Fibroblast of lung (primary cell): ENCODE data around the gene HPX. TPM values are rescaled to one million over a fixed set of nuclear protein-coding genes. Genes with fewer than 3 reads are reported as not detected.

Source experiments
- DNase-seq, 2 donors: peaks; one replicate each; pipeline versions ENCODE4 v3.0.0 to v3.0.0-alpha.2; 2010; ENCODE audit warnings: low read depth in 2 of 2
- H2AFZ ChIP-seq: 2 replicates; pipeline ENCODE4 v1.5.1; 2012; ENCODE audit warnings: low read length, control low read depth, inconsistent platforms
- H3K27ac ChIP-seq: 2 replicates; pipeline ENCODE4 v1.5.1; 2011; ENCODE audit warnings: low read length, control low read depth; ENCODE audit not compliant: insufficient read depth
- H3K27me3 ChIP-seq: 2 replicates; pipeline ENCODE4 v1.5.1; 2011; ENCODE audit warnings: mild to moderate bottlenecking, low read length; ENCODE audit not compliant: control insufficient read depth, insufficient read depth
- H3K36me3 ChIP-seq: 2 replicates; pipeline ENCODE4 v1.5.1; 2011; ENCODE audit warnings: low read length; ENCODE audit not compliant: control insufficient read depth, insufficient read depth
- H3K4me1 ChIP-seq: 2 replicates; pipeline ENCODE4 v1.5.1; 2011; ENCODE audit warnings: low read length; ENCODE audit not compliant: control insufficient read depth, insufficient read depth; ENCODE audit errors: extremely low read depth
- H3K4me2 ChIP-seq: 2 replicates; pipeline ENCODE4 v1.5.1; 2011; ENCODE audit warnings: low read length, control low read depth; ENCODE audit not compliant: insufficient read depth; ENCODE audit errors: extremely low read depth
- H3K4me3 ChIP-seq, 4 experiments: fragments of 200-600 bp in 1 of 4; sonication (generic) in 1 of 4; replicated peaks in 1 of 4; 2 replicates each; pipeline ENCODE4 v1.5.1; 2011 to 2016; ENCODE audit warnings: low read length in 4 of 4, low read depth in 3 of 4, mild to moderate bottlenecking in 3 of 4, control low read depth in 2 of 4, inconsistent platforms in 1 of 4, mixed read lengths in 1 of 4; ENCODE audit not compliant: insufficient read depth in 1 of 4; ENCODE audit errors: control extremely low read depth in 1 of 4
- H3K79me2 ChIP-seq: 2 replicates; pipeline ENCODE4 v1.5.1; 2012; ENCODE audit warnings: mild to moderate bottlenecking, low read length, inconsistent platforms; ENCODE audit not compliant: control insufficient read depth, insufficient read depth
- H3K9ac ChIP-seq: 2 replicates; pipeline ENCODE4 v1.5.1; 2011; ENCODE audit warnings: mild to moderate bottlenecking, low read length, control low read depth; ENCODE audit not compliant: insufficient read depth
- H3K9me3 ChIP-seq: 2 replicates; pipeline ENCODE4 v1.5.1; 2012; ENCODE audit warnings: low read depth, low read length; ENCODE audit not compliant: control insufficient read depth, insufficient read depth
- H4K20me1 ChIP-seq: 2 replicates; pipeline ENCODE4 v1.5.1; 2011; ENCODE audit warnings: low read length; ENCODE audit not compliant: control insufficient read depth, insufficient read depth; ENCODE audit errors: extremely low read depth
- CTCF ChIP-seq, 2 donors: IDR thresholded peaks in 1 of 2; conservative IDR thresholded peaks in 1 of 2; 1 replicate in 1 of 2; 2 replicates in 1 of 2; pipeline ENCODE4 v1.5.1; 2011 to 2012; ENCODE audit warnings: low read length in 2 of 2, control low read depth in 1 of 2, inconsistent platforms in 1 of 2, low read depth in 1 of 2, mild to moderate bottlenecking in 1 of 2
- EZH2 ChIP-seq: IDR thresholded peaks from 2 replicates; pipeline ENCODE4 v1.5.1; 2012; ENCODE audit warnings: low read length, control low read depth, mild to moderate bottlenecking; ENCODE audit errors: missing control alignments
- polyA plus RNA-seq, 2 donors: library from polyadenylated mRNA; depleted of rRNA in 1 of 2; stranded (reverse) in 1 of 2; unstranded in 1 of 2; fragments of >200 nt; gene quantifications; 2 replicates each; pipeline ENCODE4 v1.2.1, GENCODE V29; 2011 to 2012; ENCODE audit warnings: missing spikeins in 1 of 2
- total RNA-seq: library from RNA; depleted of rRNA; stranded (reverse); fragments of >200 nt; gene quantifications from 2 replicates; pipeline ENCODE4 v1.2.1, GENCODE V29; 2014

Gene HPX
- total and polyA plus RNA-seq, 2 donors (not counting 1 experiment from before 2014, with no cell fraction given), result 0.18 to 0.83 TPM

GRCh38 chr11:6406370-6406769, 34.4 kb downstream of the HPX start:
- no peaks in the 10 kb centered on the region for H4K20me1 ChIP-seq
- H3K36me3 ChIP-seq, result peaks cover 6% of the 10 kb centered on the region
- H3K4me1 ChIP-seq, result no peaks in the 10 kb centered on the region
- TF ChIP-seq EZH2 (no peak), CTCF (conservative IDR thresholded peaks at IDR 0.05 in 1 of 2, IDR thresholded peaks at IDR 0.05 in 1 of 2; ENCODE audit: low read depth in 1 of 2, low read length in 2 of 2) (no peak)
- no peak overlapping the region for H3K4me3 ChIP-seq
- no peaks in the 10 kb centered on the region for H3K79me2 ChIP-seq
- H3K9me3 ChIP-seq, result no peaks in the 10 kb centered on the region
- no peak overlapping the region for H2AFZ ChIP-seq
- DNase-seq, result no peak
- H3K4me2 ChIP-seq, result no peak overlapping the region
- no peaks in the 10 kb centered on the region for H3K27me3 ChIP-seq
- no peak overlapping the region for H3K27ac ChIP-seq
- H3K9ac ChIP-seq, result no peak overlapping the region

DNA sequence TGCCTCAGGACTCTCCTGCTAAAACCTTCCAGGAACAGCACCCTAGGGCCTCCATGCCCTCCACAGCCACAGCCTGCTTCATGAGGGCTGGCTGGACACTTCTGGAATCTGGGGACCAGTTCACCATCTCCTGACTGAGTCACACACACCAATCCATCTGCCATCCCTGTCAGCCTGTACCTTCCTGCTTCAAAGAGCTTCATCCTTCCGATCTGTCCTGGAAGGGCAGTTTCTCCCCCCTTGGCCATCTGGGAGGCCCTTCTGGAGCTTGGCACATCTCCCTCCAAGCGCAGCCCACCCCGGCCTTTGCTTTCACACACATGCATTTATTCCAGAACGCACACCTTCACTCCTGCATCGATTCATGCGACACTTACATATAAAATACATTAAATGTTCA, 34.9 kb downstream of the HPX start:
- DNase-seq, result no peak
- no peaks in the 10 kb centered on the region for H3K27me3 ChIP-seq
- TF ChIP-seq EZH2 (no peak), CTCF (conservative IDR thresholded peaks at IDR 0.05 in 1 of 2, IDR thresholded peaks at IDR 0.05 in 1 of 2; ENCODE audit: low read depth in 1 of 2, low read length in 2 of 2) (no peak)
- no peaks in the 10 kb centered on the region for H3K4me1 ChIP-seq
- no peaks in the 10 kb centered on the region for H3K9me3 ChIP-seq
- H3K4me2 ChIP-seq, result no peak overlapping the region
- no peak overlapping the region for H2AFZ ChIP-seq
- H3K4me3 ChIP-seq, result no peak overlapping the region
- H3K27ac ChIP-seq, result no peak overlapping the region
- peaks cover 8% of the 10 kb centered on the region for H3K36me3 ChIP-seq
- no peaks in the 10 kb centered on the region for H3K79me2 ChIP-seq
- no peaks in the 10 kb centered on the region for H4K20me1 ChIP-seq
- no peak overlapping the region for H3K9ac ChIP-seq

DNA sequence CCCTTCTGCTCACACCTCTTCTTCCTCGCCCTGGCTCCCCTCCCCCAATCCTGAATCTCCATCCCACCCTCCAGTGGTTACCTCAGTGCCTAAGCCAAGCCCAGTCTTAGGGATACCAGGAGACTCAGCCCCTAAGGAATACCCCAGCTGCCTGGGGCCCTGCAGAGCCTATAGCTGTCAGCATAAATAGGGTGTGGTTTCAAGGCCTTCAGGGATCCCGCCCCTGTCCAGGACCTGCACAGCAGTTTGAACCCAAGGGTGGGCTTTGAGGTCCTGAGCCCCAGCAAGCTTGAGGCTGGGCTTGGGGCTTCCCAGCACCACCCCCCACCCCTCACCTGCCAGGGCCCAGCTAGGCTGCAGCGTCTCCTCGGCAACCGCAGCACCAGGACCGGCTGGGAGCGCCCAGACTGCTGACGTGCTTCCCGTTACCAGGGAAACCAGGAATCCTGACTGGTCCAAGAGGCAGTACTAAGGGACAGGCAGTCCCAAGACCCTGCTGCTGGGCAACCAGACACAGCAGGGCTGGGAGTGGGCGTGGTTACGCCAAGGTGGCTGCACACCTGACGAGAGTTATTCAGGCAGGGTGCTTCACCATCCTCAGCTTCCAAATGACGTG, 35.6 kb downstream of the HPX start:
- Histone ChIP-seq H4K20me1 (no peaks in the 10 kb centered on the region), H3K27ac (no peak overlapping the region), H2AFZ (no peak overlapping the region), H3K27me3 (no peaks in the 10 kb centered on the region), H3K4me3 (no peak overlapping the region), H3K9me3 (no peaks in the 10 kb centered on the region), H3K79me2 (no peaks in the 10 kb centered on the region), H3K9ac (no peak overlapping the region), H3K4me2 (no peak overlapping the region), H3K4me1 (no peaks in the 10 kb centered on the region), H3K36me3 (peaks cover 10% of the 10 kb centered on the region)
- DNase-seq, result peak in 1 of 2 donors; percentile 30
- TF ChIP-seq EZH2 (no peak), CTCF (conservative IDR thresholded peaks at IDR 0.05 in 1 of 2, IDR thresholded peaks at IDR 0.05 in 1 of 2; ENCODE audit: low read depth in 1 of 2, low read length in 2 of 2) (no peak)
